ENCODE measurements around the gene KIFC1.

DNA sequence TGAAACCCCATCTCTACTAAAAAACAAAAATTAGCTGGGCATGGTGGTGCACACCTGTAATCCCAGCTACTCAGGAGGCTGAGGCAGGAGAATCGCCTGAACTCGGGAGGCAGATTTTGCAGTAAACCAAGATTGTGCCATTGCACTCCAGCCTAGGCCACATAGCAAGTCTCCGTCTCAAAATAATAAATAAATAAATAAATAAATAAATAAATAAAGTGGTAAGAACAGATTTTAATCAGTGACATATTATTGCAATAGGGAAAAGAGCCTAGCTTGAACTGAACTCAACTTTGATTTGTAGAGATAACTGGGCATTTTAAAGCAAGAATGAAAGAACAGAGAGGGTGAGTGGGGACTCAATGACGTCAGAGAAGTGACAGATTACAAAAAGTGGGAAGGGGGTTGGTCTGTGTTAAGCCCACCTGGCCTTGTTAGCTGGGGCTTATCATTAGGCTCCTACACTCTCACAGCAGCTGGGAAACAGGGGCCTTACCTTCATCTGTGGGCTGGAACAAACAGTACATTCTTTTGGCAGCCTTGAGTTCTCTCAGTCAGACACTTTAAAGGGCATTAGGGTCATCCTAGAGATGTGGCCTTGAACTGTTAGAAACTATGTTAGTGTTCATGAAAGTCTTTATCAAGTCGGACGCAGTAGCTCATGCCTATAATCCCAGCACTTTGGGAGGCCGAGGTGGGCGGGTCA is 24.5 kb upstream of the KIFC1 start:
- TF ChIP-seq MXI1 (IDR thresholded peaks at IDR 0.05; ENCODE audit: borderline replicate concordance, low read depth, low read length): no peak
- TF ChIP-seq RAD21 (IDR thresholded peaks at IDR 0.05; ENCODE audit: low read length): no peak
- no peak for TF ChIP-seq CTCF (conservative IDR thresholded peaks at IDR 0.05; ENCODE audit: low read depth, low read length)
- no peak for TF ChIP-seq SMC3 (IDR thresholded peaks at IDR 0.05; ENCODE audit: low read depth, low read length)
- TF ChIP-seq MAZ (IDR thresholded peaks at IDR 0.05; ENCODE audit: borderline replicate concordance, low read depth, low read length): no peak
- no peak for TF ChIP-seq NFE2L2 (IDR thresholded peaks at IDR 0.05; ENCODE audit: low read depth, low read length)
- no peak for TF ChIP-seq POLR2A (IDR thresholded peaks at IDR 0.05; ENCODE audit: low read depth, low read length)
- TF ChIP-seq, protein P1, sequence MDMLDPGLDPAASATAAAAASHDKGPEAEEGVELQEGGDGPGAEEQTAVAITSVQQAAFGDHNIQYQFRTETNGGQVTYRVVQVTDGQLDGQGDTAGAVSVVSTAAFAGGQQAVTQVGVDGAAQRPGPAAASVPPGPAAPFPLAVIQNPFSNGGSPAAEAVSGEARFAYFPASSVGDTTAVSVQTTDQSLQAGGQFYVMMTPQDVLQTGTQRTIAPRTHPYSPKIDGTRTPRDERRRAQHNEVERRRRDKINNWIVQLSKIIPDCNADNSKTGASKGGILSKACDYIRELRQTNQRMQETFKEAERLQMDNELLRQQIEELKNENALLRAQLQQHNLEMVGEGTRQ (IDR thresholded peaks at IDR 0.05; ENCODE audit: low read depth, low read length): no peak
- no peak for TF ChIP-seq CEBPB (IDR thresholded peaks at IDR 0.05; ENCODE audit: low read depth, low read length)
- no peak for TF ChIP-seq MAFK (IDR thresholded peaks at IDR 0.05; ENCODE audit: low read depth, low read length)
- TF ChIP-seq, protein P2, sequence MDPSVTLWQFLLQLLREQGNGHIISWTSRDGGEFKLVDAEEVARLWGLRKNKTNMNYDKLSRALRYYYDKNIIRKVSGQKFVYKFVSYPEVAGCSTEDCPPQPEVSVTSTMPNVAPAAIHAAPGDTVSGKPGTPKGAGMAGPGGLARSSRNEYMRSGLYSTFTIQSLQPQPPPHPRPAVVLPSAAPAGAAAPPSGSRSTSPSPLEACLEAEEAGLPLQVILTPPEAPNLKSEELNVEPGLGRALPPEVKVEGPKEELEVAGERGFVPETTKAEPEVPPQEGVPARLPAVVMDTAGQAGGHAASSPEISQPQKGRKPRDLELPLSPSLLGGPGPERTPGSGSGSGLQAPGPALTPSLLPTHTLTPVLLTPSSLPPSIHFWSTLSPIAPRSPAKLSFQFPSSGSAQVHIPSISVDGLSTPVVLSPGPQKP (IDR thresholded peaks at IDR 0.05; ENCODE audit: borderline replicate concordance, low read depth, low read length): no peak
